Nephron progenitor cell (in vitro differentiated cells): Measurements from ENCODE around the gene NFAM1.

Source experiments
- DNase-seq: peaks from one replicate; pipeline ENCODE4 v3.0.0; 2021
- H3K27ac Mint-ChIP-seq: 2 replicates; pipeline ENCODE4 v1.8.0; 2021; ENCODE audit warnings: mild to moderate bottlenecking, moderate library complexity, mixed read lengths
- H3K27me3 Mint-ChIP-seq: 2 replicates; pipeline ENCODE4 v1.8.0; 2021; ENCODE audit warnings: mild to moderate bottlenecking, low read depth, mixed read lengths; ENCODE audit not compliant: poor library complexity
- H3K36me3 Mint-ChIP-seq: 2 replicates; pipeline ENCODE4 v1.8.0; 2021; ENCODE audit warnings: low read depth, mixed read lengths
- H3K4me1 Mint-ChIP-seq: 2 replicates; pipeline ENCODE4 v1.8.0; 2021; ENCODE audit warnings: mixed read lengths
- H3K4me3 Mint-ChIP-seq: 2 replicates; pipeline ENCODE4 v1.8.0; 2021; ENCODE audit warnings: mild to moderate bottlenecking, moderate library complexity, mixed read lengths
- H3K9me3 Mint-ChIP-seq: 2 replicates; pipeline ENCODE4 v1.8.0; 2021; ENCODE audit warnings: mild to moderate bottlenecking, moderate library complexity, mixed read lengths
- TF ChIP-seq, protein P1 (sequence below): fragments of 200-600 bp; sonication (generic); IDR thresholded peaks from 2 replicates; pipeline ENCODE4 v1.5.0; 2021; ENCODE audit warnings: antibody characterized with exemption

NFAM1 gene

DNA sequence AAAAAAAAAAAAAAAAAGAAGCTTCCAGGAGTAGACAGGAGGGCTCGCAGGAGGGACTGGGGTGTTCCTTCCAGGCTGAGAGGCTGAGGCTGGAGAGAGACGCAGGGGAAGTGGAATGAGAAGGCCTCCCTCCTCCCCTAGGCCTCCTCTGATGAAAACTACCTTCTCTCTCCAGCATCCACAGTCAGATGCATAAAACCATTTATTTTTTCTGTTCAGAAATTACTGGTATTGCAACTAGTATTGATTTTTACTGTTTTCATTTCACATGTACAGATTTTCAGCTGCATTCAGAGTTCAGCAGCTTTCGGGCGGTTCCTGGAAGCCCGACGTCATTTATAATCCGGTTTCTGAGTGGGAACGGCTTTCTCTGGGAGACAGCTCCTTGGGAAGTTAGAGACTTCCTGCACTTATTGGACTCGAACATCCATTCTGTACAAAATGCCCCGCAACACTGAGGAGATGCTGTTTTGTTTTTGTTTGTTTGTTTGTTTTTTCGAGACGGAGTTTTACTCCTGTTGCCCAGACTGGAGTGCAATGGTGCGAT, 6.9 kb upstream of the NFAM1 start:
- Mint-ChIP-seq H3K27me3 (peaks cover 67% of the 10 kb centered on the region), H3K27ac (no peak overlapping the region), H3K36me3 (no peaks in the 10 kb centered on the region), H3K4me1 (peaks cover 34% of the 10 kb centered on the region), H3K9me3 (no peaks in the 10 kb centered on the region), H3K4me3 (peak overlapping the region; percentile 68)
- no peak for DNase-seq
- TF ChIP-seq, protein P1, sequence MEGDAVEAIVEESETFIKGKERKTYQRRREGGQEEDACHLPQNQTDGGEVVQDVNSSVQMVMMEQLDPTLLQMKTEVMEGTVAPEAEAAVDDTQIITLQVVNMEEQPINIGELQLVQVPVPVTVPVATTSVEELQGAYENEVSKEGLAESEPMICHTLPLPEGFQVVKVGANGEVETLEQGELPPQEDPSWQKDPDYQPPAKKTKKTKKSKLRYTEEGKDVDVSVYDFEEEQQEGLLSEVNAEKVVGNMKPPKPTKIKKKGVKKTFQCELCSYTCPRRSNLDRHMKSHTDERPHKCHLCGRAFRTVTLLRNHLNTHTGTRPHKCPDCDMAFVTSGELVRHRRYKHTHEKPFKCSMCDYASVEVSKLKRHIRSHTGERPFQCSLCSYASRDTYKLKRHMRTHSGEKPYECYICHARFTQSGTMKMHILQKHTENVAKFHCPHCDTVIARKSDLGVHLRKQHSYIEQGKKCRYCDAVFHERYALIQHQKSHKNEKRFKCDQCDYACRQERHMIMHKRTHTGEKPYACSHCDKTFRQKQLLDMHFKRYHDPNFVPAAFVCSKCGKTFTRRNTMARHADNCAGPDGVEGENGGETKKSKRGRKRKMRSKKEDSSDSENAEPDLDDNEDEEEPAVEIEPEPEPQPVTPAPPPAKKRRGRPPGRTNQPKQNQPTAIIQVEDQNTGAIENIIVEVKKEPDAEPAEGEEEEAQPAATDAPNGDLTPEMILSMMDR: no peak

DNA sequence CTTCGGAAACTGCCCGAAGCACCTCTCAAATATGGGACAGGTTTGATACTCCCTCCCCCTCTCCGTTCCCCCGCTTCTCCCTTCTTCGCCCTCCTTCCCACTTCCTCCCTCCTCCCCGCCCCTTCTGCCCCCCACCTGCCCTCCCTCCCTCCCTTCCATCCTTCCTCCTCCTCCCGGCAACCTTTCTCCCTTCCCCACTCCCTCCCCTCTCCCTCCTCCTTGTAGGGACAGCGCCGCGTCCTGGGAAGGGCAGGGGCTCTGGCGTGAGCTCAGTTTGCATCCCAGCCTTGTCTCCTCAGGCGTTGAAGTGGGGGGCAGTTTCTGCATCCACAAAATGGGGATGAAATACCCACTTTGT, 6.1 kb upstream of the NFAM1 start:
- DNase-seq: no peak

DNA sequence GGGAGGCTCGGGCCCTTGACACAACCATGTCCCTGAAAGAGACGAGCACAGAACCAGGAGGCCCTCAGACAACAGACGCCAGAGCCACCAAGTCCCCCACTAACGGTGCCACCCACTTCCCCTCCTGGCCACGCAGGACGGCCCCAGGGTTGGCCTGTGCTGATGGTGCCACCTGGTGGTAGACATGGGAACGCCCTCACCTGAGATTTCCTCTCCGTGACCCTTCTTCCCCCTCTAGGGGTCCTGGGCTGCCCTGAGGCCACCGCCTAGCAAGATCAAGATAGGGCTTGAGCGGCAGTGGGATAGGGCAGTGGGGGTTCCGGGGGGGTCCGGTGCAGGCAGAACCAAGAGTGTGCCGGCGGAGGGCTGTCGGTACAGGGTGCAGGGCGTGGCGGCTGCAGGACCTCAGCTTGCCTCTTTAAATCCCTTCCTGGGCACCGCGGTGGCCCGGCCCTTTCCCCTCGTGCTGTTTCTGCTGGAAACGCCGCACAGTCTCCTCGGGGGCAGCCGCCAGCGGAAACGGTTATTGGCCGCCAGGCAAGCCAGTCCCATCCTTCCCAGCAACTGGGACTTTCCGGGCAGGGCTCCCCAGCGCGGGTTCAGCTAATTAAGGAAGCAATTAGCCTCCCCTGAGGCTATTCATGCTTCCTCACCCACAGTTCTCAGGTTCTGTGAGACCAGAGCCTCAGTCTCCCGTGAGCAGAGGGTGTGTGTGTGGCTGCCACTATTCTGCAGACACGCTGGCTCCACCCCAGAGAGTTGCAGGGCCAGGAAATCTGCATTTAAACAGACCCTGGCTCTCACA, 5.5 kb upstream of the NFAM1 start:
- DNase-seq: peak; percentile 88
- peak overlapping the region; percentile 71 for H3K4me3 Mint-ChIP-seq
- TF ChIP-seq, protein P1: peak; percentile 93
- H3K36me3 Mint-ChIP-seq: no peaks in the 10 kb centered on the region
- peaks cover 69% of the 10 kb centered on the region for H3K27me3 Mint-ChIP-seq
- no peaks in the 10 kb centered on the region for H3K9me3 Mint-ChIP-seq
- H3K4me1 Mint-ChIP-seq: peaks cover 33% of the 10 kb centered on the region
- no peak overlapping the region for H3K27ac Mint-ChIP-seq

More for the DNA sequence above, 6.1 kb upstream of the NFAM1 start:
- Mint-ChIP-seq H3K27me3 (peaks cover 74% of the 10 kb centered on the region), H3K4me1 (peaks cover 32% of the 10 kb centered on the region), H3K36me3 (no peaks in the 10 kb centered on the region), H3K27ac (no peak overlapping the region), H3K9me3 (no peaks in the 10 kb centered on the region), H3K4me3 (peak overlapping the region; percentile 73)
- TF ChIP-seq, protein P1: no peak

DNA sequence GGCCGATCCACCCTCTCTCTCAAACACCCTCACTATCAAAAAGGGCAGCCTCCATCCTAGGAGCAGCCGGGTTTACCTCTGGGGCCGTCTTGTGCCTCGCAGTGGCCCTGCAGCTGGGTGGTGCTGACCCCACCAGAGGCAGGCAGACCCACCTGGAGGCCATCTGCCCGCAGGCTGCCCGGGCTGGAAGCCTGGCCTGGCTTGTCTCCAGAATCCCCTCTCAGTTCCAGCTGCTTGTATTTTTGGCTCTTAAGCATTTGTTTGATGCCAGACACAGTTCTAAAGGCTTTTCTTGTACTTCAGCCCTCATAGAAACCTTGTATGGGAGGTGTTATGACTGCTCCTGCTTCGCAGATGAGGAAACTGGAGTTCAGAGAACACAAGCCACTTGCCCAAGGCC, 4.2 kb upstream of the NFAM1 start:
- DNase-seq: no peak
- Mint-ChIP-seq H3K27ac (no peak overlapping the region), H3K36me3 (no peaks in the 10 kb centered on the region), H3K27me3 (peaks cover 69% of the 10 kb centered on the region), H3K9me3 (no peaks in the 10 kb centered on the region), H3K4me3 (no peak overlapping the region), H3K4me1 (peaks cover 41% of the 10 kb centered on the region)
- TF ChIP-seq, protein P1: no peak

DNA sequence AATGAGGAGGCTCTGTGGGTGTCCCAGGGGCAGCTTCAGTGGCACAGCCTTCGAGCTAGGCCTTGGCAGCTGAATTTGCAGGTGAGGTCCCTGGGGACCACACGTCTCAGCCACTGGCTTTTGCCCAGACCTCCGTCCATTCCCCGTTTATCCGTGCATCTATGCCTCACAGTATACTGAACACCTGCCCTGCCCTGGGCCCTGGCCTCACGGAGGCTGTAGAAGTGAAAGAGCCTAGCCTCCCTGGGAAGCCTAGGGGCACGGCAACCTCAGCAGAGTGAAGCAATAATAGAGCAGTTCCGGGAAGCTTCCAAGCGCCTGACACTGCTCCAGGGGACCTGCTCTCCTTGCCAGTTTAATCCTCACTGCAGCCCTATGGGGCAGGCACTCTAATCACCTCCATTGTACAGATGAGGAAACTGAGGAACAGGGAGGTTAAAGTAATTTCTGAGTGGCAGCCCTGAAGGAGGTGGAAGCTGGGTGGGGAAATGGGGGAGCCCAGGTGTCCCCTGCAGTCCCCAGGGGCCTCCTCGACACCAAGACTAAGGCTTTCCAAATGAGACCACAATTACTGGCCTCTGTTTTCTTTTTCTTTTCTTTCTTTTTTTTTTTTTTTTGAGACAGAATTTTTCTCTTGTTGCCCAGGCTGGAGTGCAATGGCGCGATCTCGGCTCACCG, 2.7 kb upstream of the NFAM1 start:
- Mint-ChIP-seq H3K4me3 (no peak overlapping the region), H3K27ac (no peak overlapping the region), H3K4me1 (peaks cover 50% of the 10 kb centered on the region), H3K9me3 (no peaks in the 10 kb centered on the region), H3K27me3 (peaks cover 66% of the 10 kb centered on the region), H3K36me3 (no peaks in the 10 kb centered on the region)
- TF ChIP-seq, protein P1: no peak
- DNase-seq: no peak
